COLO668 (cell line): ENCODE data around the gene CLBA1.
"Not testable (repeated sequence)": the region's sequence is repeated elsewhere in the genome, so short reads cannot be mapped to it uniquely, and the experiment has no call there.

Source experiments
- DNase-seq: peaks from one replicate; lab custom pipeline; 2025; ENCODE audit not compliant: unreplicated experiment; lab: John Stamatoyannopoulos, UW

CLBA1 gene

DNA sequence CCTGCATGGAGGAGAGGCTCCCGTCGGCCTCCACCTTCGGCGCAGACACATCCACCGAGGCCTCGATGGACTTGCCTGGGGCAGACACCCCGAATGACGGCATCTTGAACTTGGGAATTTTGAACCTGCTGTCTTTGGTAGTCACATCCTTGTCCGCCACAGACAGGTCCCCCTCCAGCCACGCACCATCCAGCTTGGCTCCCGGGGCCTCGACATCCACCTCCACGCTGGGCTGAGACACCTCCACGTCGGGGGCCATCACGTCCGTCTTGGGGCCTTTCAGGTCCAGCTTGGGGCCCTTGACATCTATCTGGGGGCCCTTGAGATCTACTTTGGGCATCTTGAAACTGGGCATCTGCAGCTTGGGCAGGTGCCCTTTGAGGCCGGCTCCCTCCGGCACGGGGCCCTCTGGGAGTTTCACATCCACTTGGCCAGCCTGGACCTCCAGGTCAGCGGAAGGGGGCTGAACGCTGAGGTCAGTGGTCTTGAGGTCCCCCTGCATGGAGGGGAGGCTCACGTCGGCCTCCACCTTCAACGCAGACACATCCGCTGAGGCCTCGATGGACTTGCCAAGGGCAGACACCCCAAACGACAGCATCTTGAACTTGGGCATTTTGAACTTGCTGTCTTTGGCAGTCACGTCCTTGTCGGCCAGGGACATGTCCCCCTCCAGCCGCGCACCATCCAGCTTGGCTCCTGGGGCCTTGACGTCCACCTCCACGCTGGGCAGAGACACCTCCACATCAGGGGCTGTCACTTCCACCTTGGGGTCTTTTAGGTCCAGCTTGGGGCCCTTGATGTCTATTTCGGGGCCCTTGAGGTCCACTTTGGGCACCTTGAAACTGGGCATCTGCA is 37.5 kb upstream of the CLBA1 start:
- DNase-seq, result not testable (repeated sequence)

DNA sequence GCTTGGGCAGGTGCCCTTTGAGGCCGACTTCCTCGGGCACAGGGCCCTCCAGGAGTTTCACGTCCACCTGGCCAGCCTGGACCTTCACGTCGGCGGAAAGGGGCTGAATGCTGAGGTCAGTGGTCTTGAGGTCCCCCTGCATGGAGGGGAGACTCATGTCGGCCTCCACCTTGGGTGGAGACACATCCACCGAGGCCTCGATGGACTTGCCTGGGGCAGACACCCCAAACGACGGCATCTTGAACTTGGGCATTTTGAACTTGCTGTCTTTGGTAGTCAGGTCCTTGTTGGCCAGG is 36.9 kb upstream of the CLBA1 start:
- no peak for DNase-seq

DNA sequence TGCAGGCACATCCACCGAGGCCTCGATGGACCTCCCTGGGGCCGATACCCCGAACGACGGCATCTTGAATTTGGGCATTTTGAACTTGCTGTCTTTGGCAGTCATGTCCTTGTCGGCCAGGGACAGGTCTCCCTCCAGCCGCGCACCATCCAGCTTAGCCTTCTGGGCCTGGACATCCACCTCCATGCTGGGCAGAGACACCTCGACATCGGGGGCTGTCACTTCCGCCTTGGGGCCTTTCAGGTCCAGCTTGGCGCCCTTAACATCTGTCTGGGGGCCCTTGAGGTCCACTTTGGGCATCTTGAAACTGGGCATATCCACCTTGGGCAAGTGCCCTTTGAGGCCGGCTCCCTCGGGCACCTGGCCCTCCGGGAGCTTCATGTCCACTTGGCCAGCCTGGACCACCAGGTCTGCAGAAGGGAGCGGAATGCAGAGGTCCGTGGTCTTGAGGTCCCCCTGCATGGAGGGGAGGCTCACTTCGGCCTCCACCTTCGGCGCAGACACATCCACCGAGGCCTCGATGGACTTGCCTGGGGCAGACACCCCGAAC is 36.1 kb upstream of the CLBA1 start:
- not testable (repeated sequence) for DNase-seq

DNA sequence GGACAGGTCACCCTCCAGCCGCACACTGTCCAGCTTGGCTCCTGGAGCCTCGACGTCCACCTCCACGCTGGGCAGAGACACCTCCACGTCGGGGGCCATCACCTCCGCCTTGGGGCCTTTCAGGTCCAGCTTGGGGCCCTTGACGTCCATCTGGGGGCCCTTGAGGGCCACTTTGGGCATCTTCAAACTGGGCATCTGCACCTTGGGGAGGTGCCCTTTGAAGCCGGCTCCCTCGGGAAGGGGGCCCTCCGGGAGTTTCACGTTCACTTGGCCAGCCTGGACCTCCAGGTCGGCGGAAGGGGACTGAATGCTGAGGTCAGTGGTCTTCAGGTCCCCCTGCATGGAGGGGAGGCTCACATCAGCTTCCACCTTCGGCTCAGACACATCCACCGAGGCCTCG is 35.6 kb upstream of the CLBA1 start:
- DNase-seq, result no peak

GRCh38 chr14:104950701-104951100 is 34.9 kb upstream of the CLBA1 start:
- not testable (repeated sequence) for DNase-seq

DNA sequence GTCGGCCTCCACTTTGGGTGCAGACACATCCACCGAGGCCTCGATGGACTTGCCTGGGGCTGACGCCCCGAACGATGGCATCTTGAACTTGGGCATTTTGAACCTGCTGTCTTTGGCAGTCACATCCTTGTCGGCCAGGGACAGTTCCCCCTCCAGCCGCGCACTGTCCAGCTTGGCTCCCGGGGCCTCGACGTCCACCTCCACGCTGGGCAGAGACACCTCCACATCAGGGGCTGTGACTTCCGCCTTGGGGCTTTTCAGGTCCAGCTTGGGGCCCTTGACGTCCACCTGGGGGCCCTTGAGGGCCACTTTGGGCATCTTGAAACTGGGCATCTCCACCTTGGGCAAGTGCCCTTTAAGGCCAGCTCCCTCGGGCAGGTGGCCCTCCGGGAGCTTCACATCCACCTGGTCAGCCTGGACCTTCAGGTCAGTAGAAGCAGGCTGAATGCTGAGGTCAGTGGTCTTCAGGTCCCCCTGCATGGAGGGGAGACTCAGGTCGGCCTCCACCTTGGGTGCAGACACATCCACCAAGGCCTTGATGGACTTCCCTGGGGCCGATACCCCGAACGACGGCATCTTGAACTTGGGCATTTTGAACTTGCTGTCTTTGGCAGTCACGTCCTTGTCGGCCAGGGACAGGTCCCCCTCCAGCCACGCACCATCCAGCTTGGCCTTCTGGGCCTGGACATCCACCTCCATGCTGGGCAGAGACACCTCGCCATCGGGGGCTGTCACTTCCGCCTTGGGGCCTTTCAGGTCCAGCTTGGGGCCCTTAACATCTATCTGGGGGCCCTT is 33.5 kb upstream of the CLBA1 start:
- not testable (repeated sequence) for DNase-seq

DNA sequence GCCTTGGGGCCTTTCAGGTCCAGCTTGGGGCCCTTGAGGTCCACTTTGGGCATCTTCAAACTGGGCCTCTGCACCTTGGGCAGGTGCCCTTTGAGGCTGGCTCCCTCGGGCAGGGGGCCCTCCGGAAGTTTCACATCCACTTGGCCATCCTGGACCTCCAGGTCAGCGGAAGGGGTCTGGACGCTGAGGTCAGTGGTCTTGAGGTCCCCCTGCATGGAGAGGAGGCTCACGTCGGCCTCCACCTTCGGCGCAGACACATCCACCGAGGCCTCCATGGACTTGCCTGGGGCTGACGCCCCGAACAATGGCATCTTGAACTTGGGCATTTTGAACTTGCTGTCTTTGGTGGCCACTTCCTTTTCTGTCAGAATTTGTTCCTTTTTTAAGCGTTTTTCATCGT is 32.5 kb upstream of the CLBA1 start:
- DNase-seq, result no peak

DNA sequence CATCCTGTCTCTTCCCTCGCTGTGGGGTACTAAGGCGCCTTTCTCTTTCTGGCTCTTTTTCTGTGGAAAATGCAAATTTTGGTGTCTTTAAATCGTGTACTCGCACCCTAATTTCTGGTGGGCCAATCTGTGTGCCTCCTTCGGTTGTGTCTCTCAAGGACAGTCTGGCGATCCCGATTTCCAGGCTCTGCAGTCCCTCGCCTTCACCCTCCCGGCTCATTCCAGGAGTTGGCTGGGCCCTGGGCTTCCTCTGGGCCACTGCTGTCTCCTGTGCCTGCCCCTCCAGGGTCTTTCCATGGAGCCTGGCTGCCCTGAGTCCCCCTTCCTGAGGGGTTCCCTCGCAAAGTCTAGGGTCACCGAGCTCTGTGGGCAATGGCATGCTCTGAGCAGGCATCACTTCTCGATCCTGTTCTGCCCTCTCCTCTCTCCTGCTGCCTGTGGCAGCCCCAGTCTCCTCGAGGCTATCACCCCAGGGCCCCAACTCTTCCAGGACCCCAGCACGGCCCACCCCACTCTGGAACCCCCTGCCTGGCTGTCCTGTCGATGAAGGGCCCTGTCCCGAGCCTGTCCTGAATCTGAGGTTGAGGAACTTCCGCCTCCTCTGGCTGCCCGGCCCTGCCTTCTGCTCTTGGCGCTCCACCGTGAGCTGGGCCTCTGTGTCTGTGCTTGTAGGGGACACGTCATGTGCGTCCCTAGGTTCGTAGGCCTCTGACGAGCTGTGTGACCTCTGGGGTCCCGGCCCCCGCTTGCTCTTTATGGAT is 31.5 kb upstream of the CLBA1 start:
- DNase-seq, result no peak

GRCh38 chr14:104954746-104955395 is 30.7 kb upstream of the CLBA1 start:
- no peak for DNase-seq

- no peak for DNase-seq
Observed at GRCh38 chr14:104955396-104955770, 30.2 kb upstream of the CLBA1 start.

- no peak for DNase-seq
Observed at GRCh38 chr14:104956290-104956890, 29.2 kb upstream of the CLBA1 start.

DNA sequence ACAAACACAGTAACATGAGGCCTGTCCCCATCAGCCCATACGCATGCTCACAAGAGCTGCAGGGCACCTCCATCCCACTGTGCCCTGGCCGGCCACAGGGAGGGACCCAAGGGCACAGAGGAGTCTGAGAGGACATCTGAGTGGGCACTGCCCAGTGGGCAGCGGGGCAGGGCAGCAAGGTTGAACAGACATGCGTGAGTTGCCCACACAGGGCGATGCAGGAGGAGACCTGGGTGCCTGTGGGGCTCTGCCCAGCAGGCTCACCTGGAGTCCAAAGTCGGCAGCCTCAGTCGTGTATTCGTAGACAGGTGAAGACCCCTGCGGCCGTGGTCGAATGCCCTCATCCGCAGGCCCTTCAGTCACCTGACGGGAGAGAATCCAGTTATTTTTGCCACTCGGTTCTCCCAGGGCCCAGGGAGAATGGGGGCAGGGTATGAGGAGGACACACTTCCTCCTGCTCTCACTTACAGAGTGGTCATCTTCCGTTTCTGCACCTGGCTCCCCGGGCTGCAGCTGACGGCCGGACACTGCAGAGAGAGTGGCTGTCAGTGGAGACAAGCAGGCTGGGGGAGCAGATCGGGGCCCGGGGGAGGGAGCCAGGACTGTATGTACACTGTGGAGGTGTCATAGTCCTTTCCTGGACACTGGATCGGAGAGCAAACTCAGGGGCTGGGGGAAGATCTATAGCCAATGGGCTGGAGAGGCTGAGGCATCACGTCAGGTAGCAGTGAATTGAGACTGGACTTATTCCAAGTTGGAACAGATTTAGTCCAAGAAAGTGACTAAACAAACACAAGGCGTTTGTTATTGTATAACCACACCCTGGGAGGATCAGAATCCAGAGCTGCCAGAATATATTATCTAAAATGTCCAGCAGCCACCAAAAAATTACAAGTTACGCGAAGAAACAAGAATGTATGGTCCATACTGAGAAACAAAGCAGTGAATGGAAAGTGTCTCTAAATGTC is 28.2 kb upstream of the CLBA1 start:
- DNase-seq, result no peak

- DNase-seq, result no peak
Observed at GRCh38 chr14:104964546-104964945, 21.0 kb upstream of the CLBA1 start.

- no peak for DNase-seq
Observed at GRCh38 chr14:104965561-104966231, 19.9 kb upstream of the CLBA1 start.

DNA sequence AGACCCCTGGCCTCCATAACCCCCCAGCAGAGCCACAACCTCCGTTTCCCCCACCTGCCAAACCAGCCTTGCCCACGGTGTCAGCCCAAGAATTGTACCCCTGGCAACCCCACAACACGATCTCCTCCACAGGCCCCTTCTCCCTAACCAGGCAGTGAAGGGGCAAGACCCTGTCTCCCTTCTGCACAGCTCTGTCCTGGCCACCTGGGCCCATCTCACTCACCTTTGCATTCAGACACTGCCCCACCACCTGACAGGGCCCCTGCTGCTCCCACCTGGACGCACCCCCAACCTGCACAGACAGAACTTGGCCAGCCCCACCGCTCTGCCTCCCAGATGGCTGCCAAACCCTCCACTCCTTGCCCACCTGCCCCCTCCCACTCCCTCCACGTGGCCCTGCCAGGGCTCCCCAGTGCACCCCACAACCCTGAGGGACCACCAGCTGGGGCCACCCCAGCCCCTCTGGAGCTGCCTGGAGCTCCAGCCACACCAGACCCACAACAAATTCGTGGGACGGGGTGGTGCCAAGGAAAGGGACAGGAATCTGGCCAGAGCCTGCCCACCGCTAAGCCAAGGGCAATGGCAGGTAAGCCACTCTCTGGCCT is 19.2 kb upstream of the CLBA1 start:
- no peak for DNase-seq

DNA sequence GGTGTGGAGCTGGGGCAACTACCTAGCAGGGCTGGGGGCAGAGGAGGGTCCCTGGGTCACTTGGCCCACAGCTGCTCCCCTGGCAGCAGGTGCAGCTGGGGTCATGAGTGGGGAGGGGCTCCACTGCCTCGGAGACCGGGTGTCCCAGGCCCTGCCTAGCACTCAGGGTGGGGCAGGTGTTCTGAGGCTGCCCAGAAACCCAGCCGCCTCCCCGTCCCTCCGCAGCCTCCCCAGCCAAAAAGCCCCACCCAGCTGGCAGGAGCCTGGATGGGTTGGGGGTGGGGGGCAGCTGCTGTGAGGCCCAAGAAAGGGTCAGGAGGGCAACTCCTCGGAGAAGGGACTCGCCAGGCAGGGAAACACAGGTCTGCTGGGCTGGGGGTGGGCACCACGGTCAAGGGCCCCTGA is 18.6 kb upstream of the CLBA1 start:
- no peak for DNase-seq

- peak; percentile 56 for DNase-seq
Observed at GRCh38 chr14:104967386-104968152, 18.0 kb upstream of the CLBA1 start.

DNA sequence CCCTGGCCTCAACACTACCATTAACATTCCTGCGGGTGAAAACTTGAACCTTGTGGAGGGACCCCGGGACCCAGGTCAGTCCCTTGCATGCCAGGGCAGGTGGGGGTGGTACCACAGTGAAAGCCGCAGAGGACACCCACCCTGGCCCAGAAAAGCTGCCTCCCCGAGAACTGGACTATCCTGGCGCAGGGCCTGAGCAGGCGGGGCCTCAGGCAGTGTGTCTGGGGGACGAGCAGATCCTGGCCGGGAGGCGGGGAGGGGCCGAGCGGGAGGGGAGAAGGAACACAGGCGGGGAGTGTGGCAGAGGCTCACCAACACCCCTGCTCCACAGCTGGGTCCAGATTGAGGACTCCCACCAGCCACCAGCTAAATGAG is 17.4 kb upstream of the CLBA1 start:
- peak; percentile 67 for DNase-seq
